Osteocyte (in vitro differentiated cells): ENCODE data around the gene PHACTR1. TPM values are rescaled to one million over a fixed set of nuclear protein-coding genes. Genes with fewer than 3 reads are reported as not detected.

Source experiments
- DNase-seq: peaks from one replicate; pipeline ENCODE4 v3.0.0; 2021; ENCODE audit warnings: mixed read lengths; ENCODE audit not compliant: unreplicated experiment; ENCODE audit errors: extremely low spot score
- H3K27ac Mint-ChIP-seq: one replicate; pipeline ENCODE4 v1.8.0; 2021; ENCODE audit warnings: mild to moderate bottlenecking, mixed read lengths; ENCODE audit not compliant: unreplicated experiment
- H3K27me3 Mint-ChIP-seq: one replicate; pipeline ENCODE4 v1.8.0; 2021; ENCODE audit warnings: mixed read lengths; ENCODE audit not compliant: unreplicated experiment
- H3K36me3 Mint-ChIP-seq: one replicate; pipeline ENCODE4 v1.8.0; 2021; ENCODE audit warnings: mixed read lengths; ENCODE audit not compliant: unreplicated experiment
- H3K4me1 Mint-ChIP-seq: one replicate; pipeline ENCODE4 v1.8.0; 2021; ENCODE audit warnings: mixed read lengths; ENCODE audit not compliant: unreplicated experiment
- H3K4me3 Mint-ChIP-seq: one replicate; pipeline ENCODE4 v1.8.0; 2021; ENCODE audit warnings: mild to moderate bottlenecking, moderate library complexity, mixed read lengths; ENCODE audit not compliant: unreplicated experiment
- H3K9me3 Mint-ChIP-seq: one replicate; pipeline ENCODE4 v1.8.0; 2021; ENCODE audit warnings: mixed read lengths; ENCODE audit not compliant: unreplicated experiment
- CTCF ChIP-seq: fragments of 200-600 bp; sonication (generic); IDR thresholded peaks from 2 replicates; pipeline ENCODE4 v1.5.0; 2021; ENCODE audit warnings: antibody characterized with exemption, mild to moderate bottlenecking, moderate library complexity
- total RNA-seq: library from RNA; stranded (reverse); gene quantifications from 2 replicates; pipeline ENCODE4 v1.2.1, GENCODE V29; 2021

The PHACTR1 gene
- total RNA-seq, 1 donor from 2014 or later = 1.0 TPM

- Mint-ChIP-seq H3K4me3 (no peak overlapping the region), H3K27me3 (peaks cover 12% of the 10 kb centered on the region), H3K27ac (no peak overlapping the region), H3K9me3 (no peaks in the 10 kb centered on the region), H3K4me1 (no peaks in the 10 kb centered on the region), H3K36me3 (no peaks in the 10 kb centered on the region)
- TF ChIP-seq CTCF = no peak
- no peak for DNase-seq
Observed at GRCh38 chr6:13195803-13196202, 479.2 kb downstream of the PHACTR1 start.

GRCh38 chr6:13198168-13198567 is 481.6 kb downstream of the PHACTR1 start:
- Mint-ChIP-seq H3K9me3 (no peaks in the 10 kb centered on the region), H3K4me3 (no peak overlapping the region), H3K27ac (no peak overlapping the region), H3K27me3 (peaks cover 2% of the 10 kb centered on the region), H3K4me1 (no peaks in the 10 kb centered on the region), H3K36me3 (no peaks in the 10 kb centered on the region)
- no peak for TF ChIP-seq CTCF
- no peak for DNase-seq

GRCh38 chr6:13201336-13201735 is 484.8 kb downstream of the PHACTR1 start:
- TF ChIP-seq CTCF = no peak
- H3K4me3 Mint-ChIP-seq = no peak overlapping the region
- H3K9me3 Mint-ChIP-seq = no peaks in the 10 kb centered on the region
- no peak overlapping the region for H3K27ac Mint-ChIP-seq
- H3K4me1 Mint-ChIP-seq = no peaks in the 10 kb centered on the region
- peak; percentile 49 for DNase-seq
- H3K27me3 Mint-ChIP-seq = peaks cover 4% of the 10 kb centered on the region
- no peaks in the 10 kb centered on the region for H3K36me3 Mint-ChIP-seq

GRCh38 chr6:13203145-13203544 is 486.6 kb downstream of the PHACTR1 start:
- no peaks in the 10 kb centered on the region for H3K36me3 Mint-ChIP-seq
- peaks cover 4% of the 10 kb centered on the region for H3K27me3 Mint-ChIP-seq
- H3K4me3 Mint-ChIP-seq = no peak overlapping the region
- no peak for TF ChIP-seq CTCF
- no peaks in the 10 kb centered on the region for H3K9me3 Mint-ChIP-seq
- no peak for DNase-seq
- no peak overlapping the region for H3K27ac Mint-ChIP-seq
- no peaks in the 10 kb centered on the region for H3K4me1 Mint-ChIP-seq

GRCh38 chr6:13205106-13205505 is 488.5 kb downstream of the PHACTR1 start:
- TF ChIP-seq CTCF = no peak
- Mint-ChIP-seq H3K36me3 (no peaks in the 10 kb centered on the region), H3K27ac (no peak overlapping the region), H3K27me3 (peaks cover 4% of the 10 kb centered on the region), H3K9me3 (no peaks in the 10 kb centered on the region), H3K4me1 (no peaks in the 10 kb centered on the region), H3K4me3 (no peak overlapping the region)
- peak; percentile 34 for DNase-seq
